A549 (cell line): ENCODE results near the gene LRRC47.

Experiments used
- CHD2 ChIP-seq: fragments of 150-350 bp; IDR thresholded peaks from 2 replicates; pipeline ENCODE4 v1.6.1; 2014; ENCODE audit warnings: low read length; ENCODE audit not compliant: partially characterized antibody
- MYC ChIP-seq: IDR thresholded peaks from 2 replicates; pipeline ENCODE4 v1.6.1; 2012; ENCODE audit warnings: mild to moderate bottlenecking, inconsistent platforms, low read length, improper control_type of control experiment, borderline replicate concordance
- POLR2AphosphoS2 ChIP-seq: conservative IDR thresholded peaks from 2 replicates; pipeline ENCODE4 v1.6.1; 2012; ENCODE audit warnings: low read length, improper control_type of control experiment, inconsistent platforms
- USF2 ChIP-seq: fragments of 450-650 bp; IDR thresholded peaks from 2 replicates; pipeline ENCODE4 v1.6.1; 2014; ENCODE audit warnings: antibody characterized with exemption

GRCh38 chr1:3763351-3764125 lies 32.8 kb downstream of the LRRC47 start:
- TF ChIP-seq POLR2AphosphoS2 (no peak), MYC (no peak), CHD2 (no peak), USF2 (no peak)
